SU-DHL-6 (cell line): ENCODE results near the gene MEF2D.

Source experiments
- H2AFZ ChIP-seq: fragments of 200-600 bp; sonication (generic); 2 replicates; pipeline ENCODE4 v1.6.1; 2014; ENCODE audit warnings: low read depth, mild to moderate bottlenecking, moderate library complexity, mixed read lengths, antibody characterized with exemption, low read length; ENCODE audit not compliant: severe bottlenecking
- H3F3A ChIP-seq: fragments of 200-600 bp; shearing (Covaris generic); 2 replicates; pipeline ENCODE4 v1.6.0; 2016; ENCODE audit warnings: antibody characterized with exemption, mild to moderate bottlenecking; ENCODE audit not compliant: insufficient read depth
- H3K27ac ChIP-seq: fragments of 200-600 bp; sonication (generic); 2 replicates; pipeline ENCODE4 v1.5.1; 2016; ENCODE audit warnings: low read depth, mild to moderate bottlenecking, low read length, moderate library complexity, mixed read lengths
- H3K27me3 ChIP-seq: fragments of 200-600 bp; sonication (generic), shearing (Covaris generic); 2 replicates; pipeline ENCODE4 v1.6.0; 2014; ENCODE audit warnings: mild to moderate bottlenecking, low read length
- H3K36me3 ChIP-seq: fragments of 200-600 bp; sonication (generic); 2 replicates; pipeline ENCODE4 v1.6.1; 2014; ENCODE audit warnings: mild to moderate bottlenecking, low read length, mixed read lengths
- H3K4me2 ChIP-seq: fragments of 300-600, 200-600 bp; shearing (Covaris generic), sonication (generic); 2 replicates; pipeline ENCODE4 v1.6.0; 2014; ENCODE audit warnings: low read length, low read depth, mild to moderate bottlenecking; ENCODE audit not compliant: poor library complexity, severe bottlenecking
- H3K4me3 ChIP-seq: fragments of 200-600 bp; sonication (generic); 2 replicates; pipeline ENCODE4 v1.5.1; 2014; ENCODE audit warnings: antibody characterized with exemption, low read length, mild to moderate bottlenecking, mixed read lengths; ENCODE audit not compliant: insufficient read depth, poor library complexity, severe bottlenecking
- H3K79me2 ChIP-seq: fragments of 200-600 bp; sonication (generic); 2 replicates; pipeline ENCODE4 v1.6.1; 2014; ENCODE audit warnings: mild to moderate bottlenecking, low read length, moderate library complexity; ENCODE audit not compliant: insufficient read depth
- H3K9ac ChIP-seq: fragments of 200-600 bp; sonication (generic); 2 replicates; pipeline ENCODE4 v1.7.0; 2014; ENCODE audit warnings: mild to moderate bottlenecking, low read length
- H3K9me2 ChIP-seq: fragments of 200-600 bp; sonication (generic); replicated peaks from 2 replicates; pipeline ENCODE4 v1.6.1; 2014; ENCODE audit warnings: low read length; ENCODE audit not compliant: insufficient read depth
- H3K9me3 ChIP-seq: fragments of 200-600 bp; sonication (generic); 2 replicates; pipeline ENCODE4 v1.6.1; 2014; ENCODE audit warnings: low read length, mixed read lengths; ENCODE audit not compliant: insufficient read depth
- H4K20me1 ChIP-seq: fragments of 200-600 bp; sonication (generic); 2 replicates; pipeline ENCODE4 v1.6.1; 2014; ENCODE audit warnings: low read depth, mild to moderate bottlenecking, antibody characterized with exemption, low read length, moderate library complexity, mixed read lengths
- CTCF ChIP-seq: fragments of 200-600 bp; sonication (generic); IDR thresholded peaks from one replicate; pipeline ENCODE4 v1.5.1; 2017; ENCODE audit warnings: antibody characterized with exemption, mild to moderate bottlenecking, low read length, moderate library complexity; ENCODE audit not compliant: insufficient read depth, poor library complexity, severe bottlenecking
- EZH2phosphoT487 ChIP-seq: fragments of 200-600 bp; sonication (generic), shearing (Covaris generic); conservative IDR thresholded peaks from 2 replicates; pipeline ENCODE4 v1.6.1; 2018; ENCODE audit warnings: mild to moderate bottlenecking, antibody characterized with exemption, low read length, moderate library complexity, mixed read lengths

The MEF2D gene

DNA sequence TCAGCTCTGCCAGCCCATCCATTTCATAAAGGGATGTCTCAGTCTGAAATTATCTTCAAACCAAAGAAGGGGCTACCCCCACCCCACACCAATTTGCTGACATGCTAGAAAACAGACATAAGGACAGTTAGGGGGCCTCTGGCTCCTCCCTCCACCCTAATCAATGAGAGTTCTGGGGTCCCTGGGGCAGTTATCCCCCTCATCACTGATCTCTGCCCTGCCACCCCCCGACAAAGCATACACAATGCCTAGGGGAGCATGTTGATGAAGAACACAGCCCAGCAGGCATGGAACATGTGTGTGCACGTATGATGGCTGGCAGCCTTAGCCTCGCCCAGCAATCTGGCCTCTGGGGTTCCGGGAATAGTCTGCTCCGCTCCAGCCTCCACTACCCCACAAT lies 72.6 kb downstream of the MEF2D start:
- no peaks in the 10 kb centered on the region for H4K20me1 ChIP-seq
- H3K9me3 ChIP-seq: no peaks in the 10 kb centered on the region
- H3K27me3 ChIP-seq: no peaks in the 10 kb centered on the region
- no peaks in the 10 kb centered on the region for H3K36me3 ChIP-seq
- no peaks in the 10 kb centered on the region for H3K9me2 ChIP-seq
- H3K27ac ChIP-seq: no peak overlapping the region
- no peak overlapping the region for H2AFZ ChIP-seq
- no peak overlapping the region for H3K4me3 ChIP-seq
- H3K4me2 ChIP-seq: no peak overlapping the region
- no peaks in the 10 kb centered on the region for H3K79me2 ChIP-seq
- no peak overlapping the region for H3K9ac ChIP-seq
- no peaks in the 10 kb centered on the region for H3F3A ChIP-seq
- TF ChIP-seq CTCF (no peak), EZH2phosphoT487 (no peak)

GRCh38 chr1:156425943-156426342 lies 74.6 kb downstream of the MEF2D start:
- no peak overlapping the region for H3K4me3 ChIP-seq
- no peaks in the 10 kb centered on the region for H4K20me1 ChIP-seq
- H3K9me3 ChIP-seq: no peaks in the 10 kb centered on the region
- no peaks in the 10 kb centered on the region for H3K9me2 ChIP-seq
- no peaks in the 10 kb centered on the region for H3K36me3 ChIP-seq
- H3F3A ChIP-seq: no peaks in the 10 kb centered on the region
- H3K9ac ChIP-seq: no peak overlapping the region
- H3K79me2 ChIP-seq: no peaks in the 10 kb centered on the region
- H3K27ac ChIP-seq: no peak overlapping the region
- no peaks in the 10 kb centered on the region for H3K27me3 ChIP-seq
- no peak for TF ChIP-seq CTCF
- TF ChIP-seq EZH2phosphoT487: no peak
- H2AFZ ChIP-seq: no peak overlapping the region
- no peak overlapping the region for H3K4me2 ChIP-seq

- no peak for TF ChIP-seq EZH2phosphoT487
- no peak for TF ChIP-seq CTCF
- Histone ChIP-seq H3K27ac (no peak overlapping the region), H3K4me2 (no peak overlapping the region), H3K9me2 (no peaks in the 10 kb centered on the region), H3K4me3 (no peak overlapping the region), H3K36me3 (no peaks in the 10 kb centered on the region), H3K9ac (no peak overlapping the region), H2AFZ (no peak overlapping the region), H3K9me3 (no peaks in the 10 kb centered on the region), H3K27me3 (no peaks in the 10 kb centered on the region), H3K79me2 (no peaks in the 10 kb centered on the region), H3F3A (no peaks in the 10 kb centered on the region), H4K20me1 (no peaks in the 10 kb centered on the region)
Observed at GRCh38 chr1:156424806-156425432, 75.7 kb downstream of the MEF2D start.
